HT1080 (cell line): ENCODE measurements around the gene MLEC. TPM values are rescaled to one million over a fixed set of nuclear protein-coding genes. Genes with fewer than 3 reads are reported as not detected.
"Not testable (repeated sequence)": the region's sequence is repeated elsewhere in the genome, so short reads cannot be mapped to it uniquely, and the experiment has no call there.

Source experiments
- DNase-seq: peaks from one replicate; pipeline ENCODE4 v3.0.0-alpha.2; 2015; ENCODE audit warnings: low read depth
- total RNA-seq: library from RNA; depleted of rRNA; stranded (reverse); fragments of >200 nt; shearing (Covaris generic); gene quantifications from 2 replicates; pipeline ENCODE4 v1.2.3, GENCODE V29; 2014

Gene MLEC
- total RNA-seq, 1 experiment from 2014 or later: 99.4 TPM

GRCh38 chr12:120661432-120661831 is 25.5 kb upstream of the MLEC start:
- DNase-seq: no peak

- no peak for DNase-seq
Measured at GRCh38 chr12:120662879-120663278, 24.1 kb upstream of the MLEC start.

GRCh38 chr12:120663741-120664140 is 23.2 kb upstream of the MLEC start:
- no peak for DNase-seq

GRCh38 chr12:120666571-120667390 is 20.2 kb upstream of the MLEC start:
- no peak for DNase-seq

GRCh38 chr12:120668091-120668867 is 18.7 kb upstream of the MLEC start:
- DNase-seq: no peak

- DNase-seq: no peak
Measured at GRCh38 chr12:120668868-120669840, 17.8 kb upstream of the MLEC start.

- DNase-seq: not testable (repeated sequence)
Measured at GRCh38 chr12:120670237-120670636, 16.7 kb upstream of the MLEC start.

- DNase-seq: no peak
Measured at GRCh38 chr12:120670667-120671066, 16.3 kb upstream of the MLEC start.

GRCh38 chr12:120674097-120674636 is 12.8 kb upstream of the MLEC start:
- DNase-seq: no peak

- DNase-seq: peak; percentile 89
Measured at GRCh38 chr12:120677765-120678473, 9.0 kb upstream of the MLEC start.

GRCh38 chr12:120678572-120678971 is 8.4 kb upstream of the MLEC start:
- peak; percentile 56 for DNase-seq

- no peak for DNase-seq
Measured at GRCh38 chr12:120680165-120680738, 6.7 kb upstream of the MLEC start.

- peak; percentile 13 for DNase-seq
Measured at GRCh38 chr12:120684523-120684932, 2.4 kb upstream of the MLEC start.

GRCh38 chr12:120685522-120685921 is 1.4 kb upstream of the MLEC start:
- no peak for DNase-seq

- peak; percentile 97 for DNase-seq
Measured at GRCh38 chr12:120686151-120686689, 729 bp upstream of the MLEC start.

- DNase-seq: no peak
Measured at GRCh38 chr12:120687578-120688289, 785 bp downstream of the MLEC start.

- DNase-seq: no peak
Measured at GRCh38 chr12:120688527-120689071, 1.6 kb downstream of the MLEC start.

GRCh38 chr12:120689397-120690082 is 2.6 kb downstream of the MLEC start:
- no peak for DNase-seq
